CD4-positive, alpha-beta T cell treated with Interleukin-17A for 1 hour (primary cell): ENCODE measurements around the gene DNAJC12.
A peak's percentile ranks its signal among the peaks of the same experiment; 100 is the strongest.
"Not testable (repeated sequence)": the region's sequence is repeated elsewhere in the genome, so short reads cannot be mapped to it uniquely, and the experiment has no call there.

ENCODE experiments used
- DNase-seq: peaks from one replicate; pipeline ENCODE4 v3.0.0-alpha.2; 2020

Gene DNAJC12

GRCh38 chr10:67790534-67791408 lies 47.2 kb downstream of the DNAJC12 start:
- DNase-seq, result no peak

- DNase-seq, result no peak
Observed at GRCh38 chr10:67789769-67790168, 48.2 kb downstream of the DNAJC12 start.

- DNase-seq, result peak; percentile 74
Observed at GRCh38 chr10:67788028-67788886, 49.7 kb downstream of the DNAJC12 start.

GRCh38 chr10:67785098-67785497 lies 52.9 kb downstream of the DNAJC12 start:
- DNase-seq, result peak; percentile 36

- no peak for DNase-seq
Observed at GRCh38 chr10:67784474-67784873, 53.5 kb downstream of the DNAJC12 start.

GRCh38 chr10:67783606-67784294 lies 54.2 kb downstream of the DNAJC12 start:
- no peak for DNase-seq

- DNase-seq, result no peak
Observed at GRCh38 chr10:67782530-67782929, 55.5 kb downstream of the DNAJC12 start.

GRCh38 chr10:67780759-67781538 lies 57.0 kb downstream of the DNAJC12 start:
- no peak for DNase-seq

GRCh38 chr10:67780204-67780621 lies 57.8 kb downstream of the DNAJC12 start:
- DNase-seq, result not testable (repeated sequence)

- DNase-seq, result peak; percentile 86
Observed at GRCh38 chr10:67779465-67780203, 58.4 kb downstream of the DNAJC12 start.

- DNase-seq, result no peak
Observed at GRCh38 chr10:67776371-67776770, 61.6 kb downstream of the DNAJC12 start.

- DNase-seq, result no peak
Observed at GRCh38 chr10:67775279-67775678, 62.7 kb downstream of the DNAJC12 start.

GRCh38 chr10:67772894-67773511 lies 65.0 kb downstream of the DNAJC12 start:
- DNase-seq, result peak; percentile 10

GRCh38 chr10:67772151-67772550 lies 65.8 kb downstream of the DNAJC12 start:
- no peak for DNase-seq

- no peak for DNase-seq
Observed at GRCh38 chr10:67771200-67771599, 66.8 kb downstream of the DNAJC12 start.

- DNase-seq, result no peak
Observed at GRCh38 chr10:67770537-67770936, 67.5 kb downstream of the DNAJC12 start.

GRCh38 chr10:67767244-67767643 lies 70.7 kb downstream of the DNAJC12 start:
- DNase-seq, result no peak

GRCh38 chr10:67764012-67764822 lies 73.8 kb downstream of the DNAJC12 start:
- peak; percentile 98 for DNase-seq

- DNase-seq, result peak; percentile 84
Observed at GRCh38 chr10:67763499-67764011, 74.4 kb downstream of the DNAJC12 start.

- DNase-seq, result not testable (repeated sequence)
Observed at GRCh38 chr10:67762567-67762966, 75.4 kb downstream of the DNAJC12 start.
